Large intestine (tissue), 3 donors: ENCODE data around the gene RICTOR. TPM values are rescaled to one million over a fixed set of nuclear protein-coding genes. Genes with fewer than 3 reads are reported as not detected.
A peak's percentile ranks its signal among the peaks of the same experiment; 100 is the strongest.
"Not testable (repeated sequence)": the region's sequence is repeated elsewhere in the genome, so short reads cannot be mapped to it uniquely, and the experiment has no call there.

ENCODE experiments used
- DNase-seq, 2 donors: peaks; one replicate each; pipeline versions ENCODE4 v3.0.0 to v3.0.0-alpha.2; 2013
- H3K27ac ChIP-seq: one replicate; pipeline ENCODE4 v1.5.1; 2013; ENCODE audit warnings: low read length
- H3K27me3 ChIP-seq: 2 replicates; pipeline ENCODE4 v1.6.1; 2013; ENCODE audit warnings: low read length; ENCODE audit not compliant: control insufficient read depth, insufficient read depth
- H3K36me3 ChIP-seq: 2 replicates; pipeline ENCODE4 v1.6.1; 2013; ENCODE audit warnings: low read length; ENCODE audit not compliant: control insufficient read depth, insufficient read depth
- H3K4me1 ChIP-seq: one replicate; pipeline ENCODE4 v1.6.1; 2013; ENCODE audit warnings: low read length; ENCODE audit not compliant: control insufficient read depth, insufficient read depth
- H3K4me3 ChIP-seq: one replicate; pipeline ENCODE4 v1.5.1; 2013; ENCODE audit warnings: low read length
- H3K9me3 ChIP-seq: one replicate; pipeline ENCODE4 v1.6.1; 2013; ENCODE audit warnings: mild to moderate bottlenecking, low read depth, low read length, moderate library complexity; ENCODE audit not compliant: control insufficient read depth
- WGBS: methylation state at CpG from one replicate; pipeline ENCODE4 v1.1.5; 2013; ENCODE audit warnings: low lambda C conversion rate; ENCODE audit not compliant: insufficient coverage; 5-methylcytosine and 5-hydroxymethylcytosine counted together
- polyA plus RNA-seq: library from polyadenylated mRNA; unstranded; fragments of 120-200 nt; gene quantifications from one replicate; pipeline ENCODE4 v1.2.1, GENCODE V29; 2013

RICTOR gene
- polyA plus RNA-seq, 1 donor, result 20.2 TPM

DNA sequence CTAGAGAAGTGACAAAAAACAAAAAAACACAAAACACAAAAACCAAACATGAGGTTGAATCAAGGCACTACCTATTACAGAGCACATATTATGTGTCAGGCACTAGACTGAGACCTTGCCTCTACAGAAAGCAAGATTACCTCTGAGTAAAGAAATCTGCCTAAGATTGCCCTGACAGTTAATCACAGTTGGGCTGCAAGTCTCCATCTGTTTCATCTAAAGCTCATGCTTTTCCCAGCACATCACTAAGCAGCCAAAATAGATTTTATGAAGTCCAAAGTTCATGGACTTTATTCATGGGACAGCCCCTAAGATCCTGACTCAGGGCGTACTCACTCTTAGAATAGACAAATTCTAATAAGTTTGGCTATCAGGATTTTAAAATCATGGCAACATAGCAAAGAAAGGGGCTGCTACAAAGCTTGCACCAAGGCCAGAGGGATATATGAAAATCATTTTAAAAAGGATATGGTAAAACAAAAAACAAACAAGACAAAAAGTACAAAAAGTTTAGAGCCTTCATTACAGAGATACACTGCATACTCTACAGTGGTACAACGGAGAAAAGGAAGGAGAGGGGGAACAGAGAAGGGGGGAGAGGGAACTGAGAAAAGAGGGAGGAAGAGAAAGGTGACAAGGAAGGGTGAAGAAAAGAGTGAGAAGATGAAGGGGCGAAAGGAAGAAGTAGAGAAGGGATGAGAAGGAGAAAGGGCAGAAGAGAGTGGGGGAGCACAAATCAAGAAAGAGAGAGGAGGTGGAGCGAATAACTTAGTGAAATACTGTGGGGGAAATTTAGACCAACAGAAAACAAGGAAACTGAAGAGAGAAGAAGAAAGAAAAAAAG is 58.2 kb downstream of the RICTOR start:
- Histone ChIP-seq H3K9me3 (peaks cover 2% of the 10 kb centered on the region), H3K27me3 (no peaks in the 10 kb centered on the region), H3K4me3 (no peak overlapping the region), H3K36me3 (peaks cover 28% of the 10 kb centered on the region), H3K27ac (no peak overlapping the region), H3K4me1 (no peaks in the 10 kb centered on the region)
- peak in 1 of 2 donors; percentile 23 for DNase-seq
- WGBS, result 94% methylated on average over 3 of the region's 4 CpGs

GRCh38 chr5:39014561-39014960 is 59.6 kb downstream of the RICTOR start:
- peak in 1 of 2 donors; percentile 11 for DNase-seq
- Histone ChIP-seq H3K4me1 (no peaks in the 10 kb centered on the region), H3K9me3 (peaks cover 3% of the 10 kb centered on the region), H3K27ac (no peak overlapping the region), H3K4me3 (no peak overlapping the region), H3K27me3 (no peaks in the 10 kb centered on the region), H3K36me3 (peaks cover 26% of the 10 kb centered on the region)
- WGBS, result 100% methylated on average over 2 of the region's 2 CpGs

DNA sequence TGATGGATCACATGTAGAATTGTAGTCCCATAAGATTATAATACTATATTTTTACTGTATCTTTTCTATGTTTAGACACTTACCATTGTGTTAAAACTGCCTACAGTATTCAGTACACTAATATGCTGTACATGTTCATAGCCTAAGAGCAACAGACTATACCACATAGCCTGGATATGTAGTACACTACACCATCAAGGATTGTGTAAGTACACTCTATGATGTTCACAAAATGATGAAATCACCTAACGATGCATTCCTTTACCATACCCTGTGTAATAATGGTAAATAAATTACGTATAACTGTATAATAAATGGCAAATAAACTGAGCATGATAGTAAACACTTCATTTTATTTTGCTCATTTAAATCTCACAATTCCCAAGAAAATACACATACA is 60.3 kb downstream of the RICTOR start:
- Histone ChIP-seq H3K4me1 (no peaks in the 10 kb centered on the region), H3K27me3 (no peaks in the 10 kb centered on the region), H3K36me3 (peaks cover 23% of the 10 kb centered on the region), H3K9me3 (peaks cover 3% of the 10 kb centered on the region), H3K4me3 (no peak overlapping the region), H3K27ac (no peak overlapping the region)
- 80% methylated on average over 1 of the region's 2 CpGs for WGBS
- no peak for DNase-seq

GRCh38 chr5:39010958-39011357 is 63.2 kb downstream of the RICTOR start:
- not testable (repeated sequence) for DNase-seq, H3K27ac ChIP-seq, H3K4me3 ChIP-seq, H3K9me3 ChIP-seq, H3K4me1 ChIP-seq, H3K27me3 ChIP-seq
- H3K36me3 ChIP-seq, result peaks cover 17% of the 10 kb centered on the region
- WGBS, result no CpG with 5 or more reads among the region's 2 CpGs

DNA sequence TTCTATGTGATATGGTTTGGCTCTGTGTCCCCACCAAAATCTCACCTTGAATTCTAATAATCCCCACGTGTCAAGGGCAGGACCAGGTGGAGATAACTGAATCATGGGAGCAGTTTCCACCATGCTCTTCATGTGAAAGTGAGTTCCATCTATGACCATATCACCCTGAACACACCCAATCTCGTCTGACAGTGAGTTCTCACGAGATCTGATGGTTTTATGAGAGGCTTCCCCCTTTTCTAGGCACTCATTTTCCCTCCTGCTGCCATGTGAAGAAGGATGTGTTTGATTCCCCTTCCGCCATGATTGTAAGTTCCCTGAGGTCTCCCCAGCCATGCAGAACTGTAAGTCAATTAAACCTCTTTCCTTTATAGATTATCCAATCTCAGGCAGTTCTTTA is 64.2 kb downstream of the RICTOR start:
- peaks cover 3% of the 10 kb centered on the region for H3K9me3 ChIP-seq
- peaks cover 17% of the 10 kb centered on the region for H3K36me3 ChIP-seq
- no peaks in the 10 kb centered on the region for H3K27me3 ChIP-seq
- WGBS, result no CpG with 5 or more reads among the region's 4 CpGs
- no peak overlapping the region for H3K27ac ChIP-seq
- no peaks in the 10 kb centered on the region for H3K4me1 ChIP-seq
- H3K4me3 ChIP-seq, result no peak overlapping the region
- DNase-seq, result no peak

GRCh38 chr5:39009280-39009679 is 64.9 kb downstream of the RICTOR start:
- Histone ChIP-seq H3K4me3 (no peak overlapping the region), H3K4me1 (no peaks in the 10 kb centered on the region), H3K9me3 (peaks cover 3% of the 10 kb centered on the region), H3K27ac (no peak overlapping the region), H3K27me3 (no peaks in the 10 kb centered on the region), H3K36me3 (peaks cover 17% of the 10 kb centered on the region)
- WGBS, result 100% methylated on average over 1 of the region's 1 CpG
- DNase-seq, result no peak

DNA sequence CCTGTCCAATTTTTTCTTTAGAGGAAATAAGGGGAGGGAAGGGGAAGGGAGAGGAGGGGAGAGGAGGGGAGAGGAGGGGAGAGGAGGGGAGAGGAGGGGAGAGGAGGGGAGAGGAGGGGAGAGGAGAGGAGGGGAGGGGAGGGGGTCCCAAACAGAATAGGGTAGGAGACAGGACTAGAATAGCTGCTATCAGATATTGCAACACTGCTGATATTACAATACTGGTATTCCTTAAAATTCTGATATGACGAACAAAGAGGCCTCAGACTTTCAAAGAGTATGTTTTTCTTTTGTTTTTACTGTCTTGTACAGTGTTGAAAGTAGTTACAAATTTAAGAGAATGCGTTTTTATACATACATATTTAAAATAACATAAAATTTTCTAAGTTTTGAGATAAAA is 67.5 kb downstream of the RICTOR start:
- Histone ChIP-seq H3K27ac (no peak overlapping the region), H3K4me3 (no peak overlapping the region), H3K27me3 (no peaks in the 10 kb centered on the region), H3K36me3 (peaks cover 10% of the 10 kb centered on the region), H3K9me3 (peaks cover 3% of the 10 kb centered on the region), H3K4me1 (no peaks in the 10 kb centered on the region)
- no peak for DNase-seq
- 80% methylated on average over 1 of the region's 2 CpGs for WGBS

DNA sequence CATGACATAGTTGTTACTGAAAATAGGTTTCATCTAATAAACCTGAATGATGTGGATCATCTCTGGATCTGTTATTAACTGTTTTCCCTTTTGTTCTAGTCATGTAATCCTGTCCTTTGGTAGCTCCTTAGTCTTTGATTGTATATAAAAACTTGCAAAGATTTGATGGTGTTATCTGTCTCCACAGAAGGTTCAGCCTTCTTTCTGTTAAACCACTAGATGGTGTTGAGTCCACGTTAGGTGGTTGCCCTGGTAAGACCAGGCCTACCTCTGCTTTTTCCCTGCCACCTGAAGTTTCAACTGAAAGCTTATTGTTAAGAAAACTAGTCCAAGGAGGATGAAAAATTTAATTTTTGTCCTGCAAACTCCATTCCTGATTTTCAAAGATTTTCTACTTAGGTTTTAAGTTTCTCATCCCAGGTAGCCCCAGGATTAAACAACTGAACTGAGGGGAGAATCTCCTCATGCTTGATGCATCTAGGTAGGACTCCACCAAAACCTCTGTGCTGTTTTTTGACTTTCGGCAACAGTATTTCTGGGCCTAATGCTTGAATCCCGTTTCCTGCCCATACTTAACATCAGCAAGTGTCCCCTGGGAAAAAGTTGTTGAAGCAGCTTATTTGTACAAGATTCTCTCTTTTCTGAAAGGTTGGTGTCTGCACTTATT is 68.5 kb downstream of the RICTOR start:
- Histone ChIP-seq H3K27me3 (no peaks in the 10 kb centered on the region), H3K36me3 (peaks cover 4% of the 10 kb centered on the region), H3K27ac (no peak overlapping the region), H3K9me3 (no peaks in the 10 kb centered on the region), H3K4me1 (no peaks in the 10 kb centered on the region), H3K4me3 (no peak overlapping the region)
- whole genome bisulfite sequencing, result no CpG with 5 or more reads among the region's 3 CpGs
- DNase-seq, result no peak

DNA sequence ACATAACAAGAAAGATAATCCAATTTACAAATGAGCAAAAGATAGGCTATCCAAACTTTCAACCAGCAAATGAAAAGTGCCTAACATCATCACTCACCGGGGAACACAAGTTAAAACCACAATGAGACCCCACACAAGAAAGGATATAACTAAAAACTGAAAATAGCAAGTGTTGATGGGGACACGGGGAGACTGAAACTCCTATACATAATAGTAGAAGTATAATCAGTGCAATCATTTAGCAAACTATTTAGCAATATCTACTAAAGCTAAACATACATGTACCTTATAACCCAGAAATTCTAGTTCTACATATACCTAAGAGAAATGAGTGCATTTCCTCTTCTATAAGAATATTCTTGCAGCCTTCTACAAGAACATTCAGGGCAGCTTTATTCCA is 72.5 kb downstream of the RICTOR start:
- no peaks in the 10 kb centered on the region for H3K27me3 ChIP-seq
- no peak for DNase-seq
- no peaks in the 10 kb centered on the region for H3K4me1 ChIP-seq
- H3K36me3 ChIP-seq, result peaks cover 7% of the 10 kb centered on the region
- peaks cover 8% of the 10 kb centered on the region for H3K9me3 ChIP-seq
- no peak overlapping the region for H3K4me3 ChIP-seq
- 100% methylated on average over 1 of the region's 2 CpGs for WGBS
- H3K27ac ChIP-seq, result no peak overlapping the region

GRCh38 chr5:38999037-38999436 is 75.2 kb downstream of the RICTOR start:
- DNase-seq, result no peak
- Histone ChIP-seq H3K27ac (no peak overlapping the region), H3K36me3 (peaks cover 7% of the 10 kb centered on the region), H3K4me3 (no peak overlapping the region), H3K4me1 (no peaks in the 10 kb centered on the region), H3K27me3 (no peaks in the 10 kb centered on the region), H3K9me3 (peaks cover 8% of the 10 kb centered on the region)
- WGBS, result 100% methylated on average over 2 of the region's 2 CpGs
